GM19397 (cell line): Measurements from ENCODE around the gene RASSF10.
"Not testable (repeated sequence)": the region's sequence is repeated elsewhere in the genome, so short reads cannot be mapped to it uniquely, and the experiment has no call there.

Experiments used
- ATAC-seq: cut with Tn5 transposase; IDR thresholded peaks from one replicate; pipeline ENCODE4 v1.9.1; 2021; ENCODE audit warnings: mild to moderate bottlenecking, moderate library complexity; ENCODE audit not compliant: unreplicated experiment

RASSF10 gene

GRCh38 chr11:13019313-13019712 lies 10.2 kb downstream of the RASSF10 start:
- ATAC-seq, result no peak

- no peak for ATAC-seq
These were observed 14.3 kb downstream of the RASSF10 start for GRCh38 chr11:13023423-13023822.

GRCh38 chr11:13026722-13027121 lies 17.6 kb downstream of the RASSF10 start:
- no peak for ATAC-seq

- no peak for ATAC-seq
These were observed 19.2 kb downstream of the RASSF10 start for GRCh38 chr11:13028322-13028721.

GRCh38 chr11:13029872-13030271 lies 20.8 kb downstream of the RASSF10 start:
- ATAC-seq, result no peak

- ATAC-seq, result no peak
These were observed 21.7 kb downstream of the RASSF10 start for GRCh38 chr11:13030857-13031256.

- no peak for ATAC-seq
These were observed 22.2 kb downstream of the RASSF10 start for GRCh38 chr11:13031349-13031748.

GRCh38 chr11:13033760-13034533 lies 24.8 kb downstream of the RASSF10 start:
- ATAC-seq, result no peak

- no peak for ATAC-seq
These were observed 26.6 kb downstream of the RASSF10 start for GRCh38 chr11:13035711-13036110.

GRCh38 chr11:13036235-13036634 lies 27.1 kb downstream of the RASSF10 start:
- ATAC-seq, result no peak

- ATAC-seq, result no peak
These were observed 29.2 kb downstream of the RASSF10 start for GRCh38 chr11:13038366-13038765.

- no peak for ATAC-seq
These were observed 30.0 kb downstream of the RASSF10 start for GRCh38 chr11:13039126-13039525.

- ATAC-seq, result no peak
These were observed 31.9 kb downstream of the RASSF10 start for GRCh38 chr11:13040969-13041561.

- no peak for ATAC-seq
These were observed 33.8 kb downstream of the RASSF10 start for GRCh38 chr11:13042873-13043342.

GRCh38 chr11:13043912-13044628 lies 35.0 kb downstream of the RASSF10 start:
- ATAC-seq, result no peak

- not testable (repeated sequence) for ATAC-seq
These were observed 36.0 kb downstream of the RASSF10 start for GRCh38 chr11:13045089-13045488.

- ATAC-seq, result no peak
These were observed 36.6 kb downstream of the RASSF10 start for GRCh38 chr11:13045734-13046133.

- no peak for ATAC-seq
These were observed 37.8 kb downstream of the RASSF10 start for GRCh38 chr11:13046637-13047570.

GRCh38 chr11:13047884-13048283 lies 38.8 kb downstream of the RASSF10 start:
- no peak for ATAC-seq

- no peak for ATAC-seq
These were observed 42.1 kb downstream of the RASSF10 start for GRCh38 chr11:13051257-13051656.

- ATAC-seq, result no peak
These were observed 43.0 kb downstream of the RASSF10 start for GRCh38 chr11:13052130-13052571.
